ENCODE results near the gene CCDC33. TPM values are rescaled to one million over a fixed set of nuclear protein-coding genes. Genes with fewer than 3 reads are reported as not detected.
A peak's percentile ranks its signal among the peaks of the same experiment; 100 is the strongest.

Gene CCDC33
- total RNA-seq, 2 experiments from 2014 or later, result not detected

DNA sequence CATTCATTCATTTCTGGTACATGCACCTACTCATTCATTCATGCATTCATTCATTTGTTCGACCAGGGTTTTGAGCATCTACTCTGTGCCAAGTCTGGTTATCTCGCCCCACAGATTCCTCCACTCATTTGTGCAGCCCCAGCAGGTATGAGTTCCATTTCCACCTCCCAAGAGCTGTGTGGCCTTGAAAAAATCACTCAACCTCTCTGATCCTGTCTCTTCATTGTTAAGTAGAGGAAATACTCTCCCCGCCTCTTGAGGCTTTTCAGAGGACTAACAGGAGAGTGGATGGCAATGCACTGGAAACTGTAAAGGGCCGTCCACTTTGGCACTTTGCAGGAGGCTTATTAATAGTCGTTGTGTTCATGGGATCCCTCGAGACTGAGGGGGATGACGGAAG, 69.6 kb downstream of the CCDC33 start:
- no peak overlapping the region for H3K4me3 Mint-ChIP-seq
- H3K27ac Mint-ChIP-seq, result no peak overlapping the region
- H3K36me3 Mint-ChIP-seq, result no peaks in the 10 kb centered on the region
- H3K9me3 Mint-ChIP-seq, result no peaks in the 10 kb centered on the region
- H3K27me3 Mint-ChIP-seq, result peaks cover 40% of the 10 kb centered on the region
- DNase-seq, result no peak
- intact Hi-C loops (cut with micrococcal nuclease), result loop anchor here (5.0 to 10.0 kb wide), 2 partner anchors 333 to 969 kb away; no protein-coding TSS in a partner anchor
- CTCF ChIA-PET, result no interaction called here
- H3K4me1 Mint-ChIP-seq (ENCODE audit: low read depth), result no peaks in the 10 kb centered on the region
- POLR2A ChIA-PET, result no interaction called here

DNA sequence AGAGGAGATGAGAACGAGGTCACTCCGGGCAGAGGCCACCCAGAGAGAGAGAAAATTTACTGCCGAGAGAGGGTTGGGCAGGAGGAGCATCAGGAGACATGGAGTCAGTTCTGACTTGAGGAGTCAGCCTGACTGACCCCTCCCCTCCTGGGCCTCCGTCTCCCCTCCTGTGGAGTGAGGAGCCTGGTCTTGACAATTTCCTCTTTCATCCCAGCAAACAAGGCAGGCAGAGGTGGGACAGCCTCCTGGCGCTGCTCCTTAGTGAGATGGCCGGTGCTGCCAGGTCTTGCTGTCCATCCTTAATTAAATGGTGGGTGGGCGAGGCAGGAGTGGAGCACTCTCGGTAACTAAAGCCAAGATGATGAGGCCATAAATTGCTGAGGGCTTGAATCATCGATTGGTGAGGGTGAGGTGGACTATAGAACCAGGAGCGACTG, 70.7 kb downstream of the CCDC33 start:
- no peaks in the 10 kb centered on the region for H3K9me3 Mint-ChIP-seq
- H3K27me3 Mint-ChIP-seq, result peaks cover 34% of the 10 kb centered on the region
- POLR2A ChIA-PET, result no interaction called here
- intact Hi-C loops (cut with micrococcal nuclease), result loop anchor here (5.0 to 10.0 kb wide), 2 partner anchors 334 to 968 kb away; no protein-coding TSS in a partner anchor
- H3K36me3 Mint-ChIP-seq, result no peaks in the 10 kb centered on the region
- no peak overlapping the region for H3K4me3 Mint-ChIP-seq
- no peak overlapping the region for H3K27ac Mint-ChIP-seq
- H3K4me1 Mint-ChIP-seq (ENCODE audit: low read depth), result no peaks in the 10 kb centered on the region
- DNase-seq, result no peak
- CTCF ChIA-PET, result interaction anchor here (1.0 to 1.3 kb wide), 3 partner anchors 32 to 334 kb away, joined by 3 to 10 read pairs (median 7); no protein-coding TSS in a partner anchor

DNA sequence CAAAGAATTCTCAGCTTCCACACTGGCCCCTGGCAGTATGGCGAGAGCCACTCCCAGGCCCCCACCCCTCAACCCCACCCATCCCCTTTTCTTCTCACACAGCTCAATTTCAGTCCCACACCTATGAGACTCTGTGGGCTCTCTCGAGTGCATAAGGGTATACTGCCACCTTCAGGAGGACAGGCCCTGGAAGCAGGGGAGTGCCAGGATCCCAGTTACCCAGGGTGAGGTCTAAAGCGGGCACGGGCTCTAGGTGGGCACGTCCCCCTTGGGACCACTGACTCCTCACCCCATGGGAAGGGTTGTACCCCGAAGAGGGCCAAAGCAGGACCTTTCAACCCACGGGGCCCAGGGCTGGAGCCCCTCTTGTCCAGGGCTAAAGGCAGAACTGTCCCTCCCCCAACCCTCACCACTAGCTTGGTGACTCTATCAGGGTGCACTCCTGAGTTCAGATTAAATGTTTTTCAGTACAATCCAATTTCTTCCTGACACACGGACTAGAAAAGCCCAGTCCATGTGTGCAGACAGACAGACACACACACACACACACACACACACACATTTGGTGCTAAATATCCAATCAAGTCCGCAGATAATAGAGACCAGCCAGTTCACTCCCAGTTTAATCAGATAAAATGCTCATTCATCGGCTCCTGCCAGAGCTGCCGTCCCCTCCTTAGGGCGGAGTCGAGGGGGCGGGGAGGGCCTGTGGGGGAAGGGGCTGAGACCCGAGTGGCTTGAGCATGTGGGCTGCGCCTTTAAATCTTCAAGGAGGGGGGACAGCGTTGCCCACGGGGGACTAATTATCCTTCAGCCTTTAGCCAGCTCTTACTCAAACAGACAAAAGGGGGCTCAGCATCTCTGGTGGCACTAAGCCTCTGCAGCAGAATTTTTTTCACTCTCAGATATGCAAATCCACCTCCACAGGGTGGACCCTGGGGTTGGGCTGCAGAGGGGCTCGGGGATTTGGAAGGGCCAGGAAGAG, 72.0 kb downstream of the CCDC33 start:
- H3K4me1 Mint-ChIP-seq (ENCODE audit: low read depth), result no peaks in the 10 kb centered on the region
- intact Hi-C loops (cut with micrococcal nuclease), result loop anchor here (5.0 to 10.0 kb wide), 2 partner anchors 336 to 967 kb away; no protein-coding TSS in a partner anchor
- no peaks in the 10 kb centered on the region for H3K36me3 Mint-ChIP-seq
- no peak overlapping the region for H3K27ac Mint-ChIP-seq
- POLR2A ChIA-PET, result no interaction called here
- CTCF ChIA-PET, result interaction anchor here (0.5 to 2.1 kb wide), 16 partner anchors 10 to 1836 kb away, joined by 3 to 10 read pairs (median 4); no protein-coding TSS in a partner anchor
- no peak overlapping the region for H3K4me3 Mint-ChIP-seq
- H3K9me3 Mint-ChIP-seq, result no peaks in the 10 kb centered on the region
- peaks cover 26% of the 10 kb centered on the region for H3K27me3 Mint-ChIP-seq
- peak; percentile 49 for DNase-seq

DNA sequence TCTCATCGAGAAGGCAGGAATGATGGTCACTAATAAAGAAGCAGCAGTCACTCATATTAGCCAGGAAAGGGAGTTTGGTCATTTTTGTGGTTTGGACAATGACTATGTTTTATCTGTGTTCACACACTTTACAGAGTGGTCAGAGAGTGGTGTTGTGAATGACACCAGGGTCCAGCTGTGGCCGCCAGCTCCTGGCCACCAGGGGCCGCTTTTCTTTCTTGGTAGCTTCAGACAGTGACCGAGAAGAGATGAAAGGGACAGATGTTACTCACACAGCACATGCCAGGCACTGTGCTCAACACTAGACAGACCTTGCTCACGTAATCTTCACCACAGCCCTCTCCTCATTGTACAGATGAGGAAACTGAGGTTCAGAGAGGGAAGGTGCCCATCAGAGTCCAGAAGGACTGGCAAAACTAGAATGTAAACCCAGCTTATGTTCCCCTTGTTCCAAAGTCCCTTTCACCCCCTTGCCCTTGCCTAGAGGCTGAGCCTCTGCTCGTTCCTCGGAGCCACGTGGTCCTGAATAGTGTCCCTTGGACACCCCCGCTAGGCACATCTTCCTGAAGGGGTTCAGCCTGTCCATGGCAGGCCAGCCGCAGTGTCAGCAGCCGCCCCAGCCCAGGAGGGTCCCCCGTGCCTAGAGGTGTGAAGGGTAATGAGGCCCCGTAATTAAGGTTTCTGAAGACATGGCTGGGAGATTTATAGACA, 75.8 kb downstream of the CCDC33 start:
- intact Hi-C loops (cut with micrococcal nuclease), result no loop called here
- ChIA-PET POLR2A (no interaction called here), CTCF (interaction anchor here (0.6 to 1.3 kb wide), 4 partner anchors 10 to 249 kb away, joined by 3 to 5 read pairs (median 4); no protein-coding TSS in a partner anchor)
- H3K9me3 Mint-ChIP-seq, result no peaks in the 10 kb centered on the region
- no peak overlapping the region for H3K27ac Mint-ChIP-seq
- DNase-seq, result no peak
- no peaks in the 10 kb centered on the region for H3K36me3 Mint-ChIP-seq
- H3K4me1 Mint-ChIP-seq (ENCODE audit: low read depth), result peaks cover 13% of the 10 kb centered on the region
- H3K4me3 Mint-ChIP-seq, result no peak overlapping the region
- peaks cover 4% of the 10 kb centered on the region for H3K27me3 Mint-ChIP-seq

DNA sequence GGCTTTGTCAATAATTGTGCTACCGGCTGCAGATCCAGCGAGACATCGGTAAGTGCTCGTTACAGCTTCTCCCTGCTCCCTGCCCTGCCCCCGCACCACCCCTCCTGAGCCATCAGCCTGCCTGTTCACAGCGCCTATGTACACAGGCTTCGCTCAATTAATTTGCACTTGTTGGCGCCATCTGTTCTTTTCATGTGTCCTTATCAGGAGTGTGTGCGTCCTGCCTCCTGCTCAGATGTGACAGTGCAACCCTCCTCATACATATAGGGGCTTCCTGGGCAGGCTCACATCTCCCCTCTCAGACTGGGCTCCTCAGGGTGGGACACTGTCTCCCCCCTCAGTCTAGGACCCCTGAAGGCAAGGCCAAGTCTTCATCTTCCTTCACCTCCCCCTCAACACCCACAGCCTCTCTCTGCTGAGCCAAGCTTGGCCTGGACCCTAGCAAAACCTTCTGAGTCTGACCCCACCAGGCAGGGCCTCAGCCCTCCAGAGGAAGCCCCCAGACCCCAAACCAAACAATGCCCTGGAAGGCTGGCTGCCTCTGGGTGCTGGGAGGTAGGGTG, 76.4 kb downstream of the CCDC33 start:
- POLR2A ChIA-PET, result no interaction called here
- H3K36me3 Mint-ChIP-seq, result no peaks in the 10 kb centered on the region
- H3K9me3 Mint-ChIP-seq, result no peaks in the 10 kb centered on the region
- no peak for DNase-seq
- intact Hi-C loops (cut with micrococcal nuclease), result no loop called here
- H3K4me3 Mint-ChIP-seq, result no peak overlapping the region
- CTCF ChIA-PET, result interaction anchor here (1.0 kb wide), 1 partner anchor 10 kb away, joined by 4 read pairs; no protein-coding TSS in a partner anchor
- H3K4me1 Mint-ChIP-seq (ENCODE audit: low read depth), result peaks cover 13% of the 10 kb centered on the region
- no peaks in the 10 kb centered on the region for H3K27me3 Mint-ChIP-seq
- H3K27ac Mint-ChIP-seq, result no peak overlapping the region

DNA sequence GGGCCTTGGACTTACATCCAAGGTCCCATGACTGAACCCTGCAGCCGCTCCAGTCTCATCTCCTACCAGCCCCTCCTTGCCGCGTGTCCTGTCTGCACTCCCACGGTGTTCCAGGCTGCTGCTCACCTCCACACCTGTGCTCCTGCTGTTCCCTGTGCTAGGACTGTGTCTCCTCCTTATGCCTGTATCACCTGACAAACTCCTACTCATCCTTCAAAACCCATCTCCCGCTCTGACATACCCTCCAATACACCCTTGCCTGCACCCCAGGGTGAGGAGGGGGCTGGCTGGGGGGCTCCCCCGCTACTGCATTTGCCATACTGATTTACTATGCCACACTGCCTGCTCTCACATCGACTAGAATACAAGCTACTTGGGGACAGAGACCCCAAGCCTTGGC, 77.8 kb downstream of the CCDC33 start:
- no peak overlapping the region for H3K27ac Mint-ChIP-seq
- ChIA-PET CTCF (no interaction called here), POLR2A (no interaction called here)
- H3K36me3 Mint-ChIP-seq, result no peaks in the 10 kb centered on the region
- DNase-seq, result no peak
- no peaks in the 10 kb centered on the region for H3K27me3 Mint-ChIP-seq
- peaks cover 13% of the 10 kb centered on the region for H3K4me1 Mint-ChIP-seq (ENCODE audit: low read depth)
- no peaks in the 10 kb centered on the region for H3K9me3 Mint-ChIP-seq
- H3K4me3 Mint-ChIP-seq, result no peak overlapping the region
- intact Hi-C loops (cut with micrococcal nuclease), result no loop called here

DNA sequence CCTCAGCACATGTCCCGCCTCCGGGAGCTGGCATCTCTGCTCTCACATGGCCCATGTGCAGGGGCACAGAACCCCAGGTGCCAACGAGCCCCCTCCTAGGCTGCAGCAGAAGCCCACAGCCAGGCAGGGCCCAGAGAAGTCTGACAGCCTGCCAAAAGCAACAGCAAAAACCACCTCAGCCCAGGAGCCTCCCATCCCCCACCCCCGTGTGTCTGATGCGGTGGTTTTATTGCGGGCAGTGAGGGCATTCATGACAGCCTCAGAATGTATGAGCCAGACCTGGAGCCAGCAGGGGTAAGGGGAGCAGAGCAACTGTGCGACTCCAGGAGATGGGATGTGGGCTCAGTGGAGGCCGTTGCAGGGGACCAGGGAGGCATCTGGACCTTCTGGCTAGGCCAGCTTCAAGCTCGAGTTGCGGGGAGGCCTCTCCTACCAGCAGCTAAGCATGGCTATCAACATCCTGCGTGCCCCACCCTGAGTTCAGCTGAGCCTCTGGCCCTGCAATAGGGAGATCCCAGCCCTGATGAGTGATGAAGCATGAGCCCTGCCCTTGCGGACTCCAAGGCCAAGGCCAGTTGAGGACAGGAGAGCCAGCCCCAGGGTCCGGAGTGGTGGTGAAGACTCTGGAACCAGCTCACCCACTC, 78.8 kb downstream of the CCDC33 start:
- Mint-ChIP-seq H3K4me3 (no peak overlapping the region), H3K27me3 (no peaks in the 10 kb centered on the region), H3K36me3 (no peaks in the 10 kb centered on the region), H3K27ac (peak overlapping the region; percentile 5), H3K4me1 (ENCODE audit: low read depth) (peaks cover 13% of the 10 kb centered on the region), H3K9me3 (no peaks in the 10 kb centered on the region)
- intact Hi-C loops (cut with micrococcal nuclease), result no loop called here
- ChIA-PET CTCF (no interaction called here), POLR2A (no interaction called here)
- peak; percentile 47 for DNase-seq

DNA sequence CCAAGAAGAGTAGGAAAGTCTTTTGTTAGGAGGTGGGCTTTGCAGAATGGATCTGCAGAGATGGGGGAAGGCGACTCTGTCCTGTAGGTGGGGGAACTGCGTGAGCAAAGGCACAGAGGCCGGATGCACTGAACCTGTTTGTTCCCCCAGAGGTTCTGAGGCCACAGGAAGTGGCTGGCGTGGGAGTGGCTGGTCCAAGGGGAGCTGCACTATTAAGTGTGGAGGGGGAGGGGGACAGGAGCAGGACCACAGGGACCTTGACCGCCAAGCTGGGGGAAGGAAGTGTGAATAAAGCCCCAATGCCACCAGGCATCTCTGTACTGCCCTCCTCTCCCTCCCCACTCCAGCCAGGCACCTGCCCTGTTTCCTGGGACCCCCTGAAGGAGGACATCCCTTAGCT, 79.5 kb downstream of the CCDC33 start:
- Mint-ChIP-seq H3K4me3 (no peak overlapping the region), H3K27me3 (no peaks in the 10 kb centered on the region), H3K4me1 (ENCODE audit: low read depth) (peaks cover 13% of the 10 kb centered on the region), H3K27ac (peak overlapping the region; percentile 5), H3K36me3 (no peaks in the 10 kb centered on the region), H3K9me3 (no peaks in the 10 kb centered on the region)
- peak; percentile 41 for DNase-seq
- intact Hi-C loops (cut with micrococcal nuclease), result no loop called here
- ChIA-PET CTCF (no interaction called here), POLR2A (no interaction called here)

DNA sequence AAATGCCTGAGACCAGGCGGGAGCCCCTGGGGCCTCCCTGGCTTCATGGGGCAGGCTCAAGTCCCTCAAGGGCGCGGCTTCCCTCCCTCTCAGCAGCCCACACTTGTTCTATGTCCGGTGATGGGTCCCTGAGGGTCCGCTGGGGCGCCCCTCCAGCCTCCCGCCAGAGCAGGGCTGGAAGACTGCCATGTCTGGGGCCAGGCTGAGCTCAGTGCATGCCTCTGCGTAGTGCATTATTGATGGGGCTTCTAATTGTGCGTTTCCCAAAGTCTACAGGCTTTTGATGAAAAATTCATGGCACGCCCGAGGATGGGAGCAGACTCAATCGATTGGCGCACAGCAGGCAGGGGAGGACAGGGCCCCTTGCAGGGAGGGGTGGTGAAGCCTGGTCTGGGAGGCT, 80.0 kb downstream of the CCDC33 start:
- intact Hi-C loops (cut with micrococcal nuclease), result no loop called here
- Mint-ChIP-seq H3K36me3 (no peaks in the 10 kb centered on the region), H3K27me3 (no peaks in the 10 kb centered on the region), H3K4me1 (ENCODE audit: low read depth) (peaks cover 13% of the 10 kb centered on the region), H3K27ac (no peak overlapping the region), H3K4me3 (no peak overlapping the region), H3K9me3 (no peaks in the 10 kb centered on the region)
- DNase-seq, result no peak
- ChIA-PET CTCF (no interaction called here), POLR2A (no interaction called here)

DNA sequence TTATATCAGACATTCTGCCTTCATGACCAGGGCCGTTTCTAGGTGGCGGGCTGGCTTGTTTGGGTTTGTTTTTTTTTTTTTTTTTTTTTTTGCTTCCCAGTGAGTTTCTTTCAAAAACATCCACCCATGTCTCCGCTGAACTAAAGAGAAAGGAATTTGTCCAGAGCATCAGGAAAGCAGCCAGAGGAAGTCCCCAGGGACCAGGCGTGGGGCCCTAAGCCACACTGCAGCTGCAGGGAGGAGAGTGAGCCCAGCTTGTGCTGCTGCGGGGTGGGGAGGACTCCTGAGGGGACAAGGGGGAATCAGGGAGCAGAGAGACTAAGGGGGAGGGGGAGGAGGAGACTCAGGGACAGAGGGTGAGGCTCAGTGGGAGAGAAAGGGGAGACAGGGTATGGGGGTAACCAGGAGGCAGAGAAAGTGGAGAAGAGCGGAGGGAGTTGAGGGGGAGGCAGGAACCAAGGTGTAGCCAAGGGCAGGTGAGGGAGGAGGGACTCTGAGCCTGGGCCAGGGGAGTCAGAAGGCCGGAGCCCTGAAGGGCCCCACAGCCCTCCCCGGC, 81.8 kb downstream of the CCDC33 start:
- no peaks in the 10 kb centered on the region for H3K9me3 Mint-ChIP-seq
- intact Hi-C loops (cut with micrococcal nuclease), result no loop called here
- no peak overlapping the region for H3K4me3 Mint-ChIP-seq
- H3K27ac Mint-ChIP-seq, result no peak overlapping the region
- POLR2A ChIA-PET, result no interaction called here
- CTCF ChIA-PET, result interaction anchor here (1.9 kb wide), 1 partner anchor 10 kb away, joined by 5 read pairs; no protein-coding TSS in a partner anchor
- H3K36me3 Mint-ChIP-seq, result no peaks in the 10 kb centered on the region
- DNase-seq, result no peak
- no peaks in the 10 kb centered on the region for H3K27me3 Mint-ChIP-seq
- H3K4me1 Mint-ChIP-seq (ENCODE audit: low read depth), result peaks cover 13% of the 10 kb centered on the region

DNA sequence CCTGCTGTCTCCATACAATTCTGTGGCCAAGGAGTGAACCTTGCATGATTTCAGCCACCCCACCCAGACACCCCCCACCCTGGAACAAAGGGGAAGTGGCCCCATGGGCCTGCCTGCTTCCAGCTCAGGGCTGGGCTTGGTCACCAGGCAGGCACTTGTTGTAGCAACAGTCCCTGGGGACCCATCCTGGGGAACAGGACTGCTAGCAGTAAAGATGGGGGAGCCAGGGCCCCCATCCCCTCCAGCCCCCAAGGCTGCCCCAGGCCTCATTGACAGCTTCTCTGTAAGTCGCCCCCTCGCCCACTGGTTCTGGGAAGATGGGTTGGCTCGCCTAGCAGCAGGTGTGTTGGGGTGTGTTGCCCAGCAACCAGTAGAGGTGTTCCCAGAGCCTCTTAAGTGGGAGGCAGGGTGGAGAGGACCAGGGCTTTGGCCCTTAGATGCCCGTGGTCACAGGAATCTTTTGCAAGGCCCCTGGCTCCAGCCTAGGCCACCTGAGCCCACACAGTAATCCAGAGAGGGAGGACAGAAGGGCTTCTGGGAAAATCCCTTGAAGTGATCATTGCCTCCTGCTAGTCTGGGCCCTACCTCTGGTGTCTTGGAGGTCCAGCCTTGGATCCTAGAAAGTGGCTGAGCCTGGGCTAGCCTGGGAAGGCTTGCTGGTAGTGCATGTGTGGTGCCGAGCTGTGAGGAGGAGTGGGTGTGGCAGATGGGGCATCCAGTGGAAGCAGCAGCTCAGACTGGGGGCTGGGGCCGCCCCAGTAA, 82.4 kb downstream of the CCDC33 start:
- CTCF ChIA-PET, result interaction anchor here (0.9 to 1.9 kb wide), 3 partner anchors 11 to 264 kb away, joined by 3 to 10 read pairs (median 5); no protein-coding TSS in a partner anchor
- peaks cover 13% of the 10 kb centered on the region for H3K4me1 Mint-ChIP-seq (ENCODE audit: low read depth)
- intact Hi-C loops (cut with micrococcal nuclease), result no loop called here

More for the DNA sequence above, 82.4 kb downstream of the CCDC33 start:
- POLR2A ChIA-PET, result no interaction called here
- Mint-ChIP-seq H3K27ac (no peak overlapping the region), H3K27me3 (no peaks in the 10 kb centered on the region), H3K9me3 (no peaks in the 10 kb centered on the region), H3K36me3 (no peaks in the 10 kb centered on the region), H3K4me3 (no peak overlapping the region)
- DNase-seq, result no peak
